ENCODE results near the gene MYCT1.

- TF ChIP-seq CTCF (IDR thresholded peaks at IDR 0.05; ENCODE audit: low read depth, low read length) (no peak), POLR2A (IDR thresholded peaks at IDR 0.05; ENCODE audit: extremely low read depth, insufficient read length) (no peak)
Observed at GRCh38 chr6:152651986-152652385, 45.7 kb upstream of the MYCT1 start.
